Measurements from ENCODE around the gene OR5AR1.

OR5AR1 gene

GRCh38 chr11:56705784-56706396 lies 42.4 kb downstream of the OR5AR1 start:
- Mint-ChIP-seq H3K4me3 (no peak overlapping the region), H3K9me3 (peaks cover 9% of the 10 kb centered on the region), H3K4me1 (no peaks in the 10 kb centered on the region), H3K27ac (no peak overlapping the region), H3K36me3 (ENCODE audit: low read depth) (no peaks in the 10 kb centered on the region), H3K27me3 (no peaks in the 10 kb centered on the region)
- DNase-seq, result no peak
- ATAC-seq, result no peak

GRCh38 chr11:56706486-56706885 lies 43.0 kb downstream of the OR5AR1 start:
- H3K4me3 Mint-ChIP-seq, result no peak overlapping the region
- DNase-seq (no peak), ATAC-seq (no peak)
- no peak overlapping the region for H3K27ac Mint-ChIP-seq
- no peaks in the 10 kb centered on the region for H3K4me1 Mint-ChIP-seq
- H3K9me3 Mint-ChIP-seq, result peaks cover 9% of the 10 kb centered on the region
- H3K36me3 Mint-ChIP-seq (ENCODE audit: low read depth), result no peaks in the 10 kb centered on the region
- no peaks in the 10 kb centered on the region for H3K27me3 Mint-ChIP-seq

GRCh38 chr11:56714206-56714605 lies 50.7 kb downstream of the OR5AR1 start:
- no peak overlapping the region for H3K4me3 Mint-ChIP-seq
- ATAC-seq, result no peak
- H3K36me3 Mint-ChIP-seq (ENCODE audit: low read depth), result no peaks in the 10 kb centered on the region
- H3K9me3 Mint-ChIP-seq, result peaks cover 12% of the 10 kb centered on the region
- no peaks in the 10 kb centered on the region for H3K4me1 Mint-ChIP-seq
- DNase-seq, result no peak
- H3K27me3 Mint-ChIP-seq, result no peaks in the 10 kb centered on the region
- H3K27ac Mint-ChIP-seq, result no peak overlapping the region
